Esophagus muscularis mucosa (tissue), 3 donors: Measurements from ENCODE around the gene GCDH.

Experiments used
- POLR2A ChIP-seq: fragments of 450-650 bp; IDR thresholded peaks from one replicate; pipeline ENCODE4 v1.6.1; 2017; ENCODE audit warnings: antibody characterized with exemption, moderate library complexity, mild to moderate bottlenecking, low read depth
- POLR2AphosphoS5 ChIP-seq, 2 donors: sonication (generic); formaldehyde crosslinking; IDR thresholded peaks; one replicate each; pipeline ENCODE4 v1.6.1; 2017; ENCODE audit warnings: antibody characterized with exemption in 2 of 2
- TF ChIP-seq, protein P1 (sequence below), 3 experiments: fragments of 200-600 bp in 2 of 3; fragments of 450-650 bp in 1 of 3; sonication (generic) in 2 of 3; IDR thresholded peaks; one replicate each; pipeline ENCODE4 v1.5.1; 2017 to 2019; ENCODE audit warnings: antibody characterized with exemption in 3 of 3, mild to moderate bottlenecking in 2 of 3, moderate library complexity in 1 of 3

DNA sequence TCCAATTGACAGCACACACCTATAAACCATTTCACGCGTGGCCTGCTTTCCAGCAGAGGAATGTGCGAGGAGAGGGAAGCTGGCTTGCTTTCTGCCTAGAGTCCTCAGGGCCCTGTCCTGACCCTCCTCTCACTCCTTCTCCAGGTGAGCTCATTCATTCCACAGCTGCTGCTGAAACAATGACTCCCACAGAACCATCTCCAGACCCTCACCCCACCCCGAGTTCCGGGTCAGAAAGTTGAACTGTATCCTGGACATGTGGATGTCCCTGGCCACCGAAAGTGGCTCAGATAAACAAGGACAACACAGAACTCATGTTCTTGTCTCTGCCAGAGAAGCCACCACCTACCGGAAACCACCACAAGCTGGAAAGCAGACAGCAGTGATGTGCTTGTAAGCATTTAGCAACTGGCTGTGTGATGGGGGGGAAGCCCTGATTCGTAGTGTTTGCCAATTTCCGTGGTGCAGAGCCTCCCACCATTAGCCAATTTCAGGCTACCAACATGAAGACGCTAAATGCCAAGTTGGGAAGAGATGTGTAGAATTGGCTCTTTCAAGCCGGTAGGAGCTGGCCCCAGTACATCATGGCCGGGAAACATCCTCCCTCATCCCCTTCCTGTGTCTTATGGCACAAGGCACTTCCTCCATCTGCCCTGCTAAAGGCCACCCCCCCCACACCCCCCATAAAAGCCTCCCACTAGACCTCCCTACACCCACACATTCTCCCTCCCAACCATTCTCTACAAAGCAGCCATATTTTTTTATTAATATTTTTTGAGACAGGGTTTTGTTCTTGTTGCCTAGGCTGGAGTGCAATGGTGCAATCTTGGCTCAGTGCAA lies 23.1 kb downstream of the GCDH start:
- TF ChIP-seq POLR2A: no peak
- TF ChIP-seq POLR2AphosphoS5 (IDR thresholded peaks at IDR 0.05): no peak
- TF ChIP-seq, protein P1, sequence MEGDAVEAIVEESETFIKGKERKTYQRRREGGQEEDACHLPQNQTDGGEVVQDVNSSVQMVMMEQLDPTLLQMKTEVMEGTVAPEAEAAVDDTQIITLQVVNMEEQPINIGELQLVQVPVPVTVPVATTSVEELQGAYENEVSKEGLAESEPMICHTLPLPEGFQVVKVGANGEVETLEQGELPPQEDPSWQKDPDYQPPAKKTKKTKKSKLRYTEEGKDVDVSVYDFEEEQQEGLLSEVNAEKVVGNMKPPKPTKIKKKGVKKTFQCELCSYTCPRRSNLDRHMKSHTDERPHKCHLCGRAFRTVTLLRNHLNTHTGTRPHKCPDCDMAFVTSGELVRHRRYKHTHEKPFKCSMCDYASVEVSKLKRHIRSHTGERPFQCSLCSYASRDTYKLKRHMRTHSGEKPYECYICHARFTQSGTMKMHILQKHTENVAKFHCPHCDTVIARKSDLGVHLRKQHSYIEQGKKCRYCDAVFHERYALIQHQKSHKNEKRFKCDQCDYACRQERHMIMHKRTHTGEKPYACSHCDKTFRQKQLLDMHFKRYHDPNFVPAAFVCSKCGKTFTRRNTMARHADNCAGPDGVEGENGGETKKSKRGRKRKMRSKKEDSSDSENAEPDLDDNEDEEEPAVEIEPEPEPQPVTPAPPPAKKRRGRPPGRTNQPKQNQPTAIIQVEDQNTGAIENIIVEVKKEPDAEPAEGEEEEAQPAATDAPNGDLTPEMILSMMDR (IDR thresholded peaks at IDR 0.05): no peak
